ENCODE measurements around the gene RPL3. TPM values are rescaled to one million over a fixed set of nuclear protein-coding genes. Genes with fewer than 3 reads are reported as not detected.
A peak's percentile ranks its signal among the peaks of the same experiment; 100 is the strongest.

The RPL3 gene
- total RNA-seq, 1 donor from 2014 or later = 2,294 TPM

DNA sequence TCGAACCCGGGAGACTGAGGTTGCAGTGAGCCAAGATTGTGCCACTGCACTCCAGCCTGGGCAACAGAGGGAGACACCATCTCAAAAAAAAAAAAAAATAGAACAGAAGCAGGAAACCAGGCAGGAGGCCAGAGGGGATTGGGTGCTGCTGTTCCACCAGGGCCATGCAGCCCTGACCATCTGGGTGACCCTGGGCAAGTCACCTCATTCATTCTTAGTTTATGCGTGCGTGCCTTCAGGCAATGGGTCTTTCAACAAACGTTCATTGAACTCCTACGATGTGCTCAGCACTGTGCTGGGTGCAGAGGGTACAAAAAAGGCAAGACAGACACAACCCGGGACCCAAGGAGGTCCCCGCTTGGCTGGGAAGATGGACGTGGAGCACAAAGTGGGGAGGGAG lies 18.3 kb downstream of the RPL3 start:
- no peaks in the 10 kb centered on the region for H3K36me3 Mint-ChIP-seq (ENCODE audit: low read depth)
- TF ChIP-seq, protein P1, sequence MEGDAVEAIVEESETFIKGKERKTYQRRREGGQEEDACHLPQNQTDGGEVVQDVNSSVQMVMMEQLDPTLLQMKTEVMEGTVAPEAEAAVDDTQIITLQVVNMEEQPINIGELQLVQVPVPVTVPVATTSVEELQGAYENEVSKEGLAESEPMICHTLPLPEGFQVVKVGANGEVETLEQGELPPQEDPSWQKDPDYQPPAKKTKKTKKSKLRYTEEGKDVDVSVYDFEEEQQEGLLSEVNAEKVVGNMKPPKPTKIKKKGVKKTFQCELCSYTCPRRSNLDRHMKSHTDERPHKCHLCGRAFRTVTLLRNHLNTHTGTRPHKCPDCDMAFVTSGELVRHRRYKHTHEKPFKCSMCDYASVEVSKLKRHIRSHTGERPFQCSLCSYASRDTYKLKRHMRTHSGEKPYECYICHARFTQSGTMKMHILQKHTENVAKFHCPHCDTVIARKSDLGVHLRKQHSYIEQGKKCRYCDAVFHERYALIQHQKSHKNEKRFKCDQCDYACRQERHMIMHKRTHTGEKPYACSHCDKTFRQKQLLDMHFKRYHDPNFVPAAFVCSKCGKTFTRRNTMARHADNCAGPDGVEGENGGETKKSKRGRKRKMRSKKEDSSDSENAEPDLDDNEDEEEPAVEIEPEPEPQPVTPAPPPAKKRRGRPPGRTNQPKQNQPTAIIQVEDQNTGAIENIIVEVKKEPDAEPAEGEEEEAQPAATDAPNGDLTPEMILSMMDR (conservative IDR thresholded peaks at IDR 0.05) = no peak
- no peak overlapping the region for H3K27ac Mint-ChIP-seq (ENCODE audit: unreplicated experiment)

DNA sequence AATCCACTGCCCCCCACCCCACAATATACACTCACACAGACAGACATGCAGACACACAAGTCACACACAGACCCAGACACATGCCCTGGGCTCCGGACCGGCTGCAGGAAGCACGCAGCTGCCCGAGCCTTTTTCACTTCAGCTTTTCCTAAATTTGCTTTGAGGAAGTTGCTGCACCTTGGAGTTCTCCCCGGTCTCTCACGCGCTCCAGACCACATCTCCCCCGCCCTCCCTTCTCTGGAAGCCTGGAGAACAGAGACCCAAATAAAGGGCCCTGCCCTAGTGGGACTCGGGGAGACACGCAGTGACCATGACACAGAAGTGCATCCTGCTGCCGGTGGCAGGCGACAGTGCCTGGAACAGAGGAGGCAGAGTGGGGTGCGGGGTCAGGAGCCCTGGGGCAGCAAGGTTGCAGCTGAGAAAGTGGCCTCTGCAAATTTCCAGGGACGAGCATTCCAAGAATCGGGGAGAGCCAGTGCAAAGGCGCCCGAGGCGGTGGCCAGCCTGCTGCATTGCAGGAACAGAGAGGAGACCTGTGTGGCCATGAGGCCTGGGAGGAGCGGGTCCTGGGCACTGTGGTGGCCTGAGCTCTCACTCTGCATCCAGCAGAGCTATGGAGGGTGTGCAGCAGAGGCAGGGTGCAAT lies 19.1 kb downstream of the RPL3 start:
- Mint-ChIP-seq H3K4me3 (peak overlapping the region; percentile 36), H3K36me3 (ENCODE audit: low read depth) (no peaks in the 10 kb centered on the region), H3K27me3 (ENCODE audit: low read depth) (peaks cover 7% of the 10 kb centered on the region), H3K9me3 (no peaks in the 10 kb centered on the region), H3K27ac (ENCODE audit: unreplicated experiment) (peak overlapping the region; percentile 94), H3K4me1 (peaks cover 31% of the 10 kb centered on the region)
- TF ChIP-seq, protein P1 (conservative IDR thresholded peaks at IDR 0.05) = no peak
- no peak for DNase-seq (ENCODE audit: low read depth, low spot score)

More for the DNA sequence above, 18.3 kb downstream of the RPL3 start:
- Mint-ChIP-seq H3K9me3 (no peaks in the 10 kb centered on the region), H3K27me3 (ENCODE audit: low read depth) (peaks cover 7% of the 10 kb centered on the region), H3K4me3 (no peak overlapping the region), H3K4me1 (peaks cover 31% of the 10 kb centered on the region)
- no peak for DNase-seq (ENCODE audit: low read depth, low spot score)

DNA sequence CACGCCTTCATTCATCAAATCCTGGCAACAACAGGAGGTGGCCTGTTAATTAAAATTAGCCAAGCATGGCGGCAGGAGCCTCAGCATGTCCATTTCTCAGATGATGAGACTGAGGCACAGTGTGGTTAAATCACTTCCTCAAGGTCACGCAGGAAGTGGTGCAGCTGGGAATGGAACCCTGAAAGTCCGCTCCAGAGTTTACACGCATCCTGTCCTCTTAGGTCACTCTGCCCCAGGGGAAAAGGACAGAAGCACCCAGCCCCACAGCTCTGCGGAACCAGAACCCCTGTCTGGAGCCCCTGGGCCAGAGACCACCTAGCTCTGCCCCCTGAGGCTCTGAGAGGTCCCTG lies 19.6 kb downstream of the RPL3 start:
- H3K27ac Mint-ChIP-seq (ENCODE audit: unreplicated experiment) = peak overlapping the region; percentile 52
- peaks cover 7% of the 10 kb centered on the region for H3K27me3 Mint-ChIP-seq (ENCODE audit: low read depth)
- H3K9me3 Mint-ChIP-seq = no peaks in the 10 kb centered on the region
- H3K4me1 Mint-ChIP-seq = peaks cover 31% of the 10 kb centered on the region
- H3K36me3 Mint-ChIP-seq (ENCODE audit: low read depth) = no peaks in the 10 kb centered on the region
- peak overlapping the region; percentile 14 for H3K4me3 Mint-ChIP-seq
- DNase-seq (ENCODE audit: low read depth, low spot score) = no peak
- TF ChIP-seq, protein P1 (conservative IDR thresholded peaks at IDR 0.05) = no peak

- TF ChIP-seq, protein P1 (conservative IDR thresholded peaks at IDR 0.05) = no peak
- no peak for DNase-seq (ENCODE audit: low read depth, low spot score)
- H3K27me3 Mint-ChIP-seq (ENCODE audit: low read depth) = peaks cover 7% of the 10 kb centered on the region
- no peaks in the 10 kb centered on the region for H3K36me3 Mint-ChIP-seq (ENCODE audit: low read depth)
- H3K27ac Mint-ChIP-seq (ENCODE audit: unreplicated experiment) = no peak overlapping the region
- no peaks in the 10 kb centered on the region for H3K9me3 Mint-ChIP-seq
- H3K4me3 Mint-ChIP-seq = no peak overlapping the region
- peaks cover 35% of the 10 kb centered on the region for H3K4me1 Mint-ChIP-seq
Observed at GRCh38 chr22:39298241-39298987, 21.0 kb downstream of the RPL3 start.

DNA sequence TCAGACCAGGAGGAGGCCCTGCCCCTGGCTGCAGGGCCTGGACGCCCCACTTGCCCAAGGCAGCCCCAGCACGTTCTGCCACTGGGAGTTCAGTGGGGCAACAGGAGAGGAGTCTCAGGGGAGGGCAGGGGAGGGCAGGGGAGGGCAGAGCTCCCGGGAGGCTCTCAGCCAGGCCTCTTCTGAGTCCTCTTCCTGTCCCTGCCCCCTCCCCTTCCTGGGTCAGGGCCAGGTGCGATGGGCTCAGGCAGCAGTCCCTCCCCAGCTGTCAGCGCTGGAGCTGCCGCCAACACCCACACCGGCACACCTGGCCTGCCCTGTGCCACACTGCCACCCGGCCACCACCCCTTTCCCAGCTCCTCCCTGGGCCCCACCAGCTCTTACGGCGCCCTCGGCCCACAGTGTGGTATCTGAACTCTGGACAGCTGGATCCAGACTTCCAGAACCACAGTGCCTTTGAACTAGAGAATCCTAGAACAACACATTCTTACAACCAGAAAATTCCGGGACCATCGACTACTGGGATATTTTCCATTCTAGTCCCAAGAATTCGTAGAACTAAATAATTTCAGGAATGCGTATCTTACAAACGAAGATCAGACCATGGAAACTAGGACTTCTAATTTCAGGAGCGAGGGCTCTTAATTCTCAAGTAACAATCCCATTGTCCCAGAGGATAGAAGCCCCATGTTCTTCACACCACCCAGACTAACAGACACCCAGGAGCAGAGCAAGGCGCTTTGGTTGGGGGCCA lies 21.8 kb downstream of the RPL3 start:
- Mint-ChIP-seq H3K27ac (ENCODE audit: unreplicated experiment) (no peak overlapping the region), H3K36me3 (ENCODE audit: low read depth) (no peaks in the 10 kb centered on the region), H3K27me3 (ENCODE audit: low read depth) (peaks cover 7% of the 10 kb centered on the region), H3K9me3 (no peaks in the 10 kb centered on the region), H3K4me1 (peaks cover 39% of the 10 kb centered on the region), H3K4me3 (no peak overlapping the region)
- TF ChIP-seq, protein P1 (conservative IDR thresholded peaks at IDR 0.05) = no peak
- DNase-seq (ENCODE audit: low read depth, low spot score) = no peak
